ENCODE results near the gene TAF5L.
A peak's percentile ranks its signal among the peaks of the same experiment; 100 is the strongest.
"Not testable (repeated sequence)": the region's sequence is repeated elsewhere in the genome, so short reads cannot be mapped to it uniquely, and the experiment has no call there.

Gene TAF5L

GRCh38 chr1:229567109-229567868 is 58.6 kb downstream of the TAF5L start:
- Histone ChIP-seq H3K4me1 (ENCODE audit: control insufficient read depth, insufficient read depth, low read length) (peaks cover 12% of the 10 kb centered on the region), H3K27me3 (ENCODE audit: control insufficient read depth, insufficient read depth, low read length) (no peaks in the 10 kb centered on the region), H3K4me3 (ENCODE audit: low read depth, low read length) (no peak overlapping the region), H3K27ac (ENCODE audit: low read depth, low read length) (no peak overlapping the region), H3K9ac (ENCODE audit: low read length) (no peak overlapping the region), H3K9me3 (ENCODE audit: control insufficient read depth, insufficient read depth, low read depth, low read length) (no peaks in the 10 kb centered on the region), H3K36me3 (ENCODE audit: control insufficient read depth, insufficient read depth, low read length) (no peaks in the 10 kb centered on the region)

GRCh38 chr1:229563701-229564100 is 62.2 kb downstream of the TAF5L start:
- Histone ChIP-seq H3K4me3 (ENCODE audit: low read depth, low read length) (0 out of 2 replicates have a peak overlapping the region, but pooled peaks have one; percentile 1), H3K9ac (ENCODE audit: low read length) (no peak overlapping the region), H3K4me1 (ENCODE audit: control insufficient read depth, insufficient read depth, low read length) (peaks cover 12% of the 10 kb centered on the region)

DNA sequence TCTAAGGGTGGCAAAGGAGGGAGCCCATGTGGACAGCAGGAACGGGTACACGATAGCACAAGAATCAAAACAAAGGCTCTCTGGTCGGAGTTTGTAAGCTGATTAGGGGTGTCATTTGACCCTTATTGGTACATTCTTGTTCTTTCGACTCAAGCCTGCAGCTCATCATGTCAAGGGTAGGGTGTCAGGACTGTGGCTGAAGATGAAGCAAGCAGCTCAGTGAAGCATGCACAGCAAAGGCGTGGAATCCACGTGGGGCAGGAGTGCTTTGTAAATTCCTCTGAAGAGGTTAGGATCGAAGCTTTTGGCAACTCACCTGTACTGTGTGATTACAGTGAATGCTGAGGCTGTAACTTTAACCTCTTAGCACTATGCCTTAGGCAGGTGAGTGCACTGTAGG is 62.7 kb downstream of the TAF5L start:
- H3K4me1 ChIP-seq (ENCODE audit: control insufficient read depth, insufficient read depth, low read length), result peaks cover 12% of the 10 kb centered on the region
- no peaks in the 10 kb centered on the region for H3K36me3 ChIP-seq (ENCODE audit: control insufficient read depth, insufficient read depth, low read length)
- H3K27me3 ChIP-seq (ENCODE audit: control insufficient read depth, insufficient read depth, low read length), result no peaks in the 10 kb centered on the region
- H3K9ac ChIP-seq (ENCODE audit: low read length), result peak overlapping the region; percentile 4
- H3K9me3 ChIP-seq (ENCODE audit: control insufficient read depth, insufficient read depth, low read depth, low read length), result no peaks in the 10 kb centered on the region
- no peak overlapping the region for H3K27ac ChIP-seq (ENCODE audit: low read depth, low read length)
- 0 out of 2 replicates have a peak overlapping the region, but pooled peaks have one; percentile 1 for H3K4me3 ChIP-seq (ENCODE audit: low read depth, low read length)

More at GRCh38 chr1:229563701-229564100, 62.2 kb downstream of the TAF5L start:
- Histone ChIP-seq H3K9me3 (ENCODE audit: control insufficient read depth, insufficient read depth, low read depth, low read length) (no peaks in the 10 kb centered on the region), H3K27ac (ENCODE audit: low read depth, low read length) (no peak overlapping the region), H3K27me3 (ENCODE audit: control insufficient read depth, insufficient read depth, low read length) (no peaks in the 10 kb centered on the region), H3K36me3 (ENCODE audit: control insufficient read depth, insufficient read depth, low read length) (no peaks in the 10 kb centered on the region)

DNA sequence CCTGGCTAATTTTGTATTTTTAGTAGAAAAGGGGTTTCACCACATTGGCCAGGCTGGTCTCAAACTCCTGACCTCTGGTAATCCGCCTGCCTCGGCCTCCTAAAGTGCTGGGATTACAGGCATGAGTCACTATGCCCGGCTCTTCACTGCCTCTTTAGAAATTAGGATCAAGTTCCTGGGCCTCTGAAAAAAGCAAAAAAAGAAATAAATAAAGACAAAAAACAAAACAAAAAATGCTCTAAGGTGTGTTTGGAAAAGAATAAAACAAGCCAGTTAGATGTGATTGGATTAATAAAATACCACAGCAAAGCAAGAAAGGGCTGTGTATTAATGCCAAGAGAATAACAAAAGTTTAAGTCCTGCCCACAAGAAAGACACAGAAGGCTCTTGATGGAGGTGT is 63.2 kb downstream of the TAF5L start:
- H3K9me3 ChIP-seq (ENCODE audit: control insufficient read depth, insufficient read depth, low read depth, low read length), result no peaks in the 10 kb centered on the region
- H3K27me3 ChIP-seq (ENCODE audit: control insufficient read depth, insufficient read depth, low read length), result no peaks in the 10 kb centered on the region
- no peak overlapping the region for H3K9ac ChIP-seq (ENCODE audit: low read length)
- H3K27ac ChIP-seq (ENCODE audit: low read depth, low read length), result no peak overlapping the region
- 0 out of 2 replicates have a peak overlapping the region, but pooled peaks have one; percentile 1 for H3K4me3 ChIP-seq (ENCODE audit: low read depth, low read length)
- no peaks in the 10 kb centered on the region for H3K36me3 ChIP-seq (ENCODE audit: control insufficient read depth, insufficient read depth, low read length)
- peaks cover 12% of the 10 kb centered on the region for H3K4me1 ChIP-seq (ENCODE audit: control insufficient read depth, insufficient read depth, low read length)

DNA sequence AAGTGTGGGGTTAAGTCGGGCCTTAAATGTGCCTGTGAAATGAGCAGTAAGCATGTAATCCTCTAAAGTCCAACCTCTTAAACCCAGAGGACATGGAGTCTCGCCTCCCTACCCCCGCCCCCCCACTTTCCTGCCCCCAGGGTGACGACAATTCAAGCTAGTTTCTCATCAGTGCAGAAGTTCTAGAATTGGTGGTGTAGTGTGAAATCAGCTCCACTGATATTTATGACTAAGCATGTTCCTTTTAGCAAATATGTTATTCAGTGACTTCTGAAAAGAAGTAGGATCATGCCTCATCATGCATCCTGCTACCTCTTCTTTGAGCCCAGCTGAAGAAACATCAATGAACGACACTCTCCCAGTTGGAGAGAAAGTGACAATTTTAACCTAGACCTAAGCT is 64.8 kb downstream of the TAF5L start:
- Histone ChIP-seq H3K4me3 (ENCODE audit: low read depth, low read length) (no peak overlapping the region), H3K36me3 (ENCODE audit: control insufficient read depth, insufficient read depth, low read length) (no peaks in the 10 kb centered on the region), H3K9ac (ENCODE audit: low read length) (no peak overlapping the region), H3K27ac (ENCODE audit: low read depth, low read length) (no peak overlapping the region), H3K4me1 (ENCODE audit: control insufficient read depth, insufficient read depth, low read length) (peaks cover 24% of the 10 kb centered on the region), H3K27me3 (ENCODE audit: control insufficient read depth, insufficient read depth, low read length) (no peaks in the 10 kb centered on the region), H3K9me3 (ENCODE audit: control insufficient read depth, insufficient read depth, low read depth, low read length) (no peaks in the 10 kb centered on the region)

- H3K27me3 ChIP-seq (ENCODE audit: control insufficient read depth, insufficient read depth, low read length); H3K9ac ChIP-seq (ENCODE audit: low read length); H3K36me3 ChIP-seq (ENCODE audit: control insufficient read depth, insufficient read depth, low read length); H3K4me3 ChIP-seq (ENCODE audit: low read depth, low read length); H3K27ac ChIP-seq (ENCODE audit: low read depth, low read length); H3K9me3 ChIP-seq (ENCODE audit: control insufficient read depth, insufficient read depth, low read depth, low read length): not testable (repeated sequence)
- peaks cover 29% of the 10 kb centered on the region for H3K4me1 ChIP-seq (ENCODE audit: control insufficient read depth, insufficient read depth, low read length)
These were observed 65.8 kb downstream of the TAF5L start for GRCh38 chr1:229560124-229560523.

DNA sequence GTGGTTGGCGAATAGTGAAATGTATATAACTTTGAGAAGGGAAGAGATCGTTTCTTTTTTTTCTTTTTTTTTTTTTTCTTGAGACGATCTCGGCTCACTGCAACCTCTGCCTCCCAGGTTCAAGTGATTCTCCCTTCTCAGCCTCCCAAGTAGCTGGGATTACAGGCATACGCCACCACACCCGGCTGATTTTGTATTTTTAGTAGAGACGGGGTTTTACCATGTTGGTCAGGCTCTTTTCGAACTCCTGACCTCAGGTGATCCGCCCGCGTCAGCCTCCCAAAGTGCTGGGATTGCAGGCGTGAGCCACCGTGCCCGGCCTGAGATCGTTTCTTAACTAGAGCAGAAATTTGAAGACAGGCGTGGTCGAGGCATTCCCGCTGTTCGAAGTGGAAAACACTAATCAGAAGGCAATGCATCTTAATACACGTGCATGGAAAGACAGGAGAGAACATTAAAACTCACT is 66.6 kb downstream of the TAF5L start:
- Histone ChIP-seq H3K4me3 (ENCODE audit: low read depth, low read length) (peak overlapping the region; percentile 96), H3K4me1 (ENCODE audit: control insufficient read depth, insufficient read depth, low read length) (peaks cover 33% of the 10 kb centered on the region)
- not testable (repeated sequence) for H3K36me3 ChIP-seq (ENCODE audit: control insufficient read depth, insufficient read depth, low read length); H3K9me3 ChIP-seq (ENCODE audit: control insufficient read depth, insufficient read depth, low read depth, low read length); H3K27ac ChIP-seq (ENCODE audit: low read depth, low read length); H3K27me3 ChIP-seq (ENCODE audit: control insufficient read depth, insufficient read depth, low read length); H3K9ac ChIP-seq (ENCODE audit: low read length)

DNA sequence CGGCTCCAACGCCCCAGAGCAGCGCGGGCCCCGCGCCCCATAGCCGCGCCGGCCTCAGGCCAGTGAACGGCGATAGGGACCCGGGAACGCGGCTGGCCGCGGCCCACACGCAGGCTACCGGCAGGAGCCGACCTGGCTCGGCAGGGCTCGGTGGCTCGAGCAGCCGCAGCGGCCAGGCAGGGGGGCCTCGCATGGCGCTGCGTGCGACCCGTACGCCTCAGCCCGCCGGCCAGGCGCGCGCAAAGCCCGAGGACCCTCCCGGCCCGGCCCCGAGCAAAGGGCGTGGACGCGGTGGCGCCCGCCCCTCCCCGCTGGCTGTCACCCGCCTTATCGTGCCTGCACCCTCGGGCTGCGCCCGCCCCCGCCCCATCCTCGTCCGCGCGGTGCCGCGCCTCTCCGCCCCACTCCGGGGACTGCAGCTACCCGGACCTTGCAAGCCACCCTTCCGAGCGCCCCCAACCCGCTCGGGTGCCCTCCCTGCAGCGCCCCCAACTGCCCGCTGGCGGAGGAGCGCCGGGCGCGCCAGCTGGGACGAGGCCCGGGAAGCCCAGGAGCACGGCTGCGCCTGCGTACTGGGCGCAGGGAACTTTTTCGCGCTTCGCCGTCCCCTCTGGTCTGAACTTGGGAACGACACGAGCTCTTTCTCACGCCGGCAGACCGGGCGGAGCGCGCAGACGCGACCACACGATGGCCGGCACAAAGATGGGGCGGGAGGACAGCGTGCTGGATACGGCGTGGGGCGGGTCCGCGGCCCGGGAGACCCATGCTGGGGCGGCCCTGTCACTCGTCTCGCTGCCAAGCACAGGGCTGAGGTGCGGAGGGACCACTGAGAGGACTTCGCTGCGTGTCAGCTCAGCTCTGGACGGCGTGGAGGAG is 67.2 kb downstream of the TAF5L start, which contains the start of gene ABCB10:
Gene ABCB10, minus strand, starts transcription at position 248 of the 876 bp plus-strand sequence. Its CDS starts 55 bp downstream, at position 193.
- Histone ChIP-seq H3K36me3 (ENCODE audit: control insufficient read depth, insufficient read depth, low read length) (no peaks in the 10 kb centered on the region), H3K9ac (ENCODE audit: low read length) (peak within 1 kb of the TSS; percentile 81), H3K27me3 (ENCODE audit: control insufficient read depth, insufficient read depth, low read length) (no peaks in the 10 kb centered on the region), H3K4me3 (ENCODE audit: low read depth, low read length) (peak within 1 kb of the TSS; percentile 96), H3K27ac (ENCODE audit: low read depth, low read length) (no peak within 1 kb of the TSS), H3K4me1 (ENCODE audit: control insufficient read depth, insufficient read depth, low read length) (peaks cover 32% of the 10 kb centered on the region), H3K9me3 (ENCODE audit: control insufficient read depth, insufficient read depth, low read depth, low read length) (no peaks in the 10 kb centered on the region)

DNA sequence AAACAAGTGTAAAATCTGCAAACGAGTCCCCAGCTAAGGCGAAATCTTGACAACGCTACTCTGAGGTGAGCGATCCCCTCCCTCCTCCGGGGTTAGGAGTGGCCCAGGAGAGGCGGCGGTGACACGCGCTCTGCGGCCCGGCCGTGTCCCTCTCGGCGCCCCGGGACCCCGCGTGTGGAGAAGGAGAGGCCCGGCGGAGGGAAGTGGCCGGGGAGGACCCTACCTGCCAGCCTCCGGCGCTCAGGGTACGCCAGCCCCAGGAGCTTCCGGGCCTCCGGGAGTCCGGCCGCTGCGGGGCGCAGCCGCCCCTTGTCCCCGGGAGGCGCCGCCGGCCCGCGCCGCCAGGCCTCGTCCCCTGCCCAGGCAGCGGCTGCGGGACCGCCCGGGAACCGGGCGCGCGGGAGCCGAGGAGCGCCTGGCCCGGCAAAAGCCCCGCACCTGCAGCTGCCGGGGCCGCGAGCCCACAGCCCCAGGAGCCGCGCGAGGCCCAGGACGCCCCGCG is 68.0 kb downstream of the TAF5L start:
- no peak overlapping the region for H3K27ac ChIP-seq (ENCODE audit: low read depth, low read length)
- H3K36me3 ChIP-seq (ENCODE audit: control insufficient read depth, insufficient read depth, low read length), result no peaks in the 10 kb centered on the region
- peak overlapping the region; percentile 81 for H3K9ac ChIP-seq (ENCODE audit: low read length)
- H3K9me3 ChIP-seq (ENCODE audit: control insufficient read depth, insufficient read depth, low read depth, low read length), result no peaks in the 10 kb centered on the region
- H3K4me1 ChIP-seq (ENCODE audit: control insufficient read depth, insufficient read depth, low read length), result peaks cover 24% of the 10 kb centered on the region
- peak overlapping the region; percentile 96 for H3K4me3 ChIP-seq (ENCODE audit: low read depth, low read length)
- H3K27me3 ChIP-seq (ENCODE audit: control insufficient read depth, insufficient read depth, low read length), result no peaks in the 10 kb centered on the region

DNA sequence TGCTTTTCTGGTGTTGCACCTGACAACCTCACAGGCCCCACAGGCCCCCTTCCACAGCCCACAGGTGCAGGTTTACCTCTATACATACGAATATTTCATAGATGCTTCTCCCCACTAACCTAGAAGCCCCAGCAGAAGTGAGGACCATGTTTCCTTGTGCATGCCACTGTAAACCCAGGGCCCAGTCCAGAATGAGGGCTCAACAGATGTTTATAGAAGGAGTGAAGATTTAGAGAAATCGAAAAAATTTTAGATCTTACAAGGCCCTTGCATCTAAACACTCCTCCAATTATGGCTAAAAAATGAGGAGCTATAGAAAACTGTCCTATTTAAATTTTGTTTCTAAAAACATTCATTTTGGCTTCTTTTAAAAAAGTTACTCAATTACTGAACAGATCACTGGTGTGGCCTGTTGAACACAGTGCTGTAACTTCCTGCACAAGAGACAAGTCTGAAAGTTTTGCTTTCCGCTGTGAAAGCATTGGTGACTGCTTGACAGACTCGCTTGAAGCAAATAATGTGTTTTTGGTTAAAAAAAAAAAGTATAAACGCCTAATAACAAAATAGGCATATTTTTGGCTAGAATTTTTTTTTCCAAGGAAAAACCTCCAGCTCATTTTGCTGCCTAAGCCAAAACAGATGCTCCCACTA is 68.6 kb downstream of the TAF5L start:
- H3K4me1 ChIP-seq (ENCODE audit: control insufficient read depth, insufficient read depth, low read length), result peaks cover 21% of the 10 kb centered on the region
- H3K9ac ChIP-seq (ENCODE audit: low read length), result peak overlapping the region; percentile 81
- no peaks in the 10 kb centered on the region for H3K9me3 ChIP-seq (ENCODE audit: control insufficient read depth, insufficient read depth, low read depth, low read length)
- no peaks in the 10 kb centered on the region for H3K36me3 ChIP-seq (ENCODE audit: control insufficient read depth, insufficient read depth, low read length)
- H3K27ac ChIP-seq (ENCODE audit: low read depth, low read length), result no peak overlapping the region
- H3K4me3 ChIP-seq (ENCODE audit: low read depth, low read length), result peak overlapping the region; percentile 96
- no peaks in the 10 kb centered on the region for H3K27me3 ChIP-seq (ENCODE audit: control insufficient read depth, insufficient read depth, low read length)
